PC-9 (cell line): ENCODE data around the gene GSC2. TPM values are rescaled to one million over a fixed set of nuclear protein-coding genes. Genes with fewer than 3 reads are reported as not detected.

Source experiments
- BruUV-seq: library from RNA; stranded (reverse); fragments of 400-500 nt; replicated peaks from 2 replicates; lab custom pipeline; 2021; lab: Mats Ljungman, UMichigan
- CTCF ChIA-PET: fragments of 300-600 bp; sonication (Branson Sonifier 250); formaldehyde crosslinking; loops from one replicate; lab custom pipeline; 2022; ENCODE audit warnings: antibody characterized with exemption; lab: Charles Lee
- POLR2A ChIA-PET: fragments of 300-600 bp; sonication (Branson Sonifier 250); formaldehyde crosslinking; loops from one replicate; lab custom pipeline; 2022; ENCODE audit warnings: antibody characterized with exemption; ENCODE audit not compliant: unreplicated experiment; lab: Charles Lee
- DNase-seq, 2 experiments: peaks; one replicate each; pipeline versions ENCODE4 v3.0.0 to v3.0.0-alpha.2; 2015 to 2022; ENCODE audit warnings: mixed read lengths in 1 of 2
- H2AFZ ChIP-seq: fragments of 200-600 bp; sonication (generic); 2 replicates; pipeline ENCODE4 v1.8.1; 2017; ENCODE audit warnings: antibody characterized with exemption
- H3F3A ChIP-seq: fragments of 200-600 bp; sonication (generic); 2 replicates; pipeline ENCODE4 v1.8.1; 2017; ENCODE audit warnings: antibody characterized with exemption, mild to moderate bottlenecking, low read depth; ENCODE audit not compliant: insufficient read depth
- H3K27ac ChIP-seq: fragments of 200-600 bp; sonication (generic); 2 replicates; pipeline ENCODE4 v1.6.1; 2016; ENCODE audit warnings: mixed run types
- H3K27me3 ChIP-seq: fragments of 200-600 bp; sonication (generic); 2 replicates; pipeline ENCODE4 v1.6.1; 2016; ENCODE audit warnings: low read depth, mixed run types; ENCODE audit not compliant: insufficient read depth
- H3K36me3 ChIP-seq: fragments of 200-600 bp; sonication (generic); 2 replicates; pipeline ENCODE4 v1.6.1; 2016; ENCODE audit warnings: low read depth, mixed run types
- H3K4me1 ChIP-seq: fragments of 200-600 bp; sonication (generic); replicated peaks from 2 replicates; pipeline ENCODE4 v1.6.1; 2016; ENCODE audit warnings: mixed run types; ENCODE audit not compliant: insufficient read depth
- H3K4me2 ChIP-seq: fragments of 200-600 bp; sonication (generic); 2 replicates; pipeline ENCODE4 v1.6.1; 2017; ENCODE audit warnings: mixed run types
- H3K4me3 ChIP-seq: fragments of 200-600 bp; sonication (generic); 2 replicates; pipeline ENCODE4 v1.6.1; 2016; ENCODE audit warnings: mixed run types
- H3K79me2 ChIP-seq: fragments of 200-600 bp; sonication (generic); 2 replicates; pipeline ENCODE4 v1.6.1; 2017; ENCODE audit warnings: low read depth, mixed run types
- H3K9me2 ChIP-seq: fragments of 200-600 bp; sonication (generic); 2 replicates; pipeline ENCODE4 v1.8.1; 2017; ENCODE audit warnings: mild to moderate bottlenecking; ENCODE audit not compliant: insufficient read depth
- H3K9me3 ChIP-seq: fragments of 200-600 bp; sonication (generic); 2 replicates; pipeline ENCODE4 v1.8.1; 2016; ENCODE audit warnings: low read depth; ENCODE audit not compliant: insufficient read depth
- H4K20me1 ChIP-seq: fragments of 200-600 bp; sonication (generic); 2 replicates; pipeline ENCODE4 v1.8.1; 2017; ENCODE audit not compliant: insufficient read depth
- CTCF ChIP-seq: fragments of 200-600 bp; sonication (generic); conservative IDR thresholded peaks from 2 replicates; pipeline ENCODE4 v1.6.1; 2017; ENCODE audit warnings: mixed run types, antibody characterized with exemption, mild to moderate bottlenecking, moderate library complexity
- EZH2 ChIP-seq: fragments of 200-600 bp; sonication (generic); IDR thresholded peaks from 2 replicates; pipeline ENCODE4 v1.8.0; 2017; ENCODE audit warnings: antibody characterized with exemption, low read depth
- intact Hi-C: fragments of 100-400 bp; cut with micrococcal nuclease; formaldehyde crosslinking; loops from one replicate; pipeline ENCODE4 v1.10.0; 2022; ENCODE audit not compliant: unreplicated experiment
- total RNA-seq: library from RNA; stranded (reverse); gene quantifications from 2 replicates; pipeline ENCODE4 v1.2.3, GENCODE V29; 2021

The GSC2 gene
- total RNA-seq, 1 experiment from 2014 or later, result not detected

DNA sequence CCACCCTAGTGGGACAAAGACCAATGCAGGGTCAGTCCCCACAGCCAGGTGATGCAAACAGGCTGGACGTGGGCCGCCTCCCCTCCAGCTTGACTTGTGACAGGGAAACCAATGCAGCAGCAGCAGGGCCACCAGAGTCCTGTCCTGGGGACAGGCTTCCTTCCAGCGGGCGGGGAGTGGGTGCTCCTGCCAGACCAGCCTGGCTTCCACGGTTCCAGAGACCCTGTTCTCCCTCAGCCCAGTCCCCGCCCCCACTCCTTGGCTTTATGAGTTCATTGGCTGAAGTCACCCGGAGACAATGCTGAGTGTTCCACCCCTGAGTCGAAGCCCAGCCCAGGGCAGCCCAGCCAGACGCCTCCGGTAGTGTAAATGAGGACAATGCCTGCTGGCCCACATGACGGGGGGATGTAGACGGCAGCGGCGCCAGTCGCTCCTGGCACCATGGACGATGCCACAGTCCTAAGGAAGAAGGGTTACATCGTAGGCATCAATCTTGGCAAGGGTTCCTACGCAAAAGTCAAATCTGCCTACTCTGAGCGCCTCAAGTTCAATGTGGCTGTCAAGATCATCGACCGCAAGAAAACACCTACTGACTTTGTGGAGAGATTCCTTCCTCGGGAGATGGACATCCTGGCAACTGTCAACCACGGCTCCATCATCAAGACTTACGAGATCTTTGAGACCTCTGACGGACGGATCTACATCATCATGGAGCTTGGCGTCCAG, 19.0 kb downstream of the GSC2 start, which contains the start of gene TSSK2:
Gene TSSK2 (plus strand): TSS at position 350 of the 726 bp plus-strand sequence. CDS start 92 bp downstream, at position 442.
- no peak within 1 kb of the TSS for H3K27ac ChIP-seq
- no peak for DNase-seq
- no peaks in the 10 kb centered on the region for H3K9me3 ChIP-seq
- H3K4me2 ChIP-seq, result no peak within 1 kb of the TSS
- no peak within 1 kb of the TSS for H3K4me3 ChIP-seq
- H3K79me2 ChIP-seq, result no peaks in the 10 kb centered on the region
- H3K4me1 ChIP-seq, result no peaks in the 10 kb centered on the region
- H3K9me2 ChIP-seq, result no peaks in the 10 kb centered on the region
- no peaks in the 10 kb centered on the region for H3K36me3 ChIP-seq
- ChIA-PET CTCF (no interaction called here), POLR2A (interaction anchor here (0.6 kb wide), 1 partner anchor 1560 kb away, joined by 7 read pairs; no protein-coding TSS in a partner anchor)
- H2AFZ ChIP-seq, result no peak within 1 kb of the TSS
- TF ChIP-seq EZH2 (no peak), CTCF (no peak)
- intact Hi-C loops, result no loop called here
- H4K20me1 ChIP-seq, result no peaks in the 10 kb centered on the region
- TSS peak; percentile 16 for BruUV-seq
- no peaks in the 10 kb centered on the region for H3K27me3 ChIP-seq
- H3F3A ChIP-seq, result no peaks in the 10 kb centered on the region; the same call in 1 of the 2 replicates

DNA sequence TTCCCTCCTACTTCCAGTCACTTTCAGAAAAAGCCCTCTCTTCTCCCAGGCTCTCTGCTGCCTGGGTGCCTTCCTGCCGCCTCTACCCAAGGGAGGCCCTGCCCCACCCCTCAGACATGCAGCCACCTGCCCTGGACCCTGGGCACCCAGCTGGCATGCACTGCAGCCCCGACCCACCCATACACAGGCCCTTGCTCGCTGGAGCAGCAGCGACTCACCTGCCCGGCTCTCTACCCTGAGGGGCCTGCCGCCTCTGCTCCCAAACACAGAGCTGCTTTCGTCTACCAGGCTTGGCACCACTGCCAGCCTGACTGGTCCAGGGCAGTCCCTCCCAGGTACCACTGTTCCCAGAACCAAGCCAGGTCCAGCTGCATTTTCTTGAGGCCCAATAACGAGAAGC, 20.2 kb downstream of the GSC2 start:
- Histone ChIP-seq H3K9me3 (no peaks in the 10 kb centered on the region), H3K4me2 (no peak overlapping the region), H4K20me1 (no peaks in the 10 kb centered on the region), H3K9me2 (no peaks in the 10 kb centered on the region), H3K27me3 (no peaks in the 10 kb centered on the region), H3K36me3 (no peaks in the 10 kb centered on the region), H3K27ac (no peak overlapping the region), H3K4me3 (no peak overlapping the region), H2AFZ (no peak overlapping the region), H3K4me1 (no peaks in the 10 kb centered on the region), H3K79me2 (no peaks in the 10 kb centered on the region), H3F3A (no peaks in the 10 kb centered on the region)
- ChIA-PET CTCF (no interaction called here), POLR2A (no interaction called here)
- DNase-seq, result no peak
- intact Hi-C loops, result no loop called here
- BruUV-seq, result no TSS peak
- TF ChIP-seq EZH2 (no peak), CTCF (no peak)

GRCh38 chr22:19128946-19129727, 21.0 kb downstream of the GSC2 start:
- H2AFZ ChIP-seq, result no peak overlapping the region
- H3F3A ChIP-seq, result no peaks in the 10 kb centered on the region
- H3K9me3 ChIP-seq, result no peaks in the 10 kb centered on the region
- no peak for DNase-seq
- H3K27me3 ChIP-seq, result no peaks in the 10 kb centered on the region
- H4K20me1 ChIP-seq, result no peaks in the 10 kb centered on the region
- ChIA-PET POLR2A (interaction anchor here (0.6 kb wide), 1 partner anchor 1044 kb away, joined by 5 read pairs; no protein-coding TSS in a partner anchor), CTCF (no interaction called here)
- H3K9me2 ChIP-seq, result no peaks in the 10 kb centered on the region
- H3K4me1 ChIP-seq, result no peaks in the 10 kb centered on the region
- no peak overlapping the region for H3K4me3 ChIP-seq
- H3K27ac ChIP-seq, result no peak overlapping the region
- intact Hi-C loops, result no loop called here
- no TSS peak for BruUV-seq
- no peaks in the 10 kb centered on the region for H3K36me3 ChIP-seq
- no peak overlapping the region for H3K4me2 ChIP-seq
- H3K79me2 ChIP-seq, result no peaks in the 10 kb centered on the region
- TF ChIP-seq EZH2, result no peak
- no peak for TF ChIP-seq CTCF
